ENCODE results near the gene RFXAP.
A peak's percentile ranks its signal among the peaks of the same experiment; 100 is the strongest.

The RFXAP gene

DNA sequence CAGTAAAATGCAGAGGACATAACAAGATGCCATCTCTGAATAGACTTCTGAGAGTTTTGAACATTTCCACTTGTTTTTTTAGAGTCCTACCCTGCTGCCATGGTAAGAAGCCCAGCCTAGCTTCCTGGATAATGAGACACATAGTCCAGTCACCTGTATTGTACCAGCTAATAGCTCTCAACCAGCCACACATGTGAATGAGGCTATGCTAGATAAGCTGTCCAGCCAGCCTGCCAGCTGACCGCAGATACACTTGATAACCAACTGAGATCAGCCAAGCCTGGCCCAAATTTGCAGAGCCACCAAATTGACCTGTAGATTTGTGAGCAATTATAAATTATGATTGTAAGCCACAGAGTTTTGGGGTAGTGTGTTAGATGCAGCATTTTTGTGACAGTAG is 10.7 kb downstream of the RFXAP start:
- no peak for TF ChIP-seq JUND (IDR thresholded peaks at IDR 0.05; ENCODE audit: low read depth)
- in situ Hi-C loops (cut with HindIII; ENCODE audit: low pct_unique_long_range_greater_than_20kb, low sequenced_read_pairs) = no loop called here

DNA sequence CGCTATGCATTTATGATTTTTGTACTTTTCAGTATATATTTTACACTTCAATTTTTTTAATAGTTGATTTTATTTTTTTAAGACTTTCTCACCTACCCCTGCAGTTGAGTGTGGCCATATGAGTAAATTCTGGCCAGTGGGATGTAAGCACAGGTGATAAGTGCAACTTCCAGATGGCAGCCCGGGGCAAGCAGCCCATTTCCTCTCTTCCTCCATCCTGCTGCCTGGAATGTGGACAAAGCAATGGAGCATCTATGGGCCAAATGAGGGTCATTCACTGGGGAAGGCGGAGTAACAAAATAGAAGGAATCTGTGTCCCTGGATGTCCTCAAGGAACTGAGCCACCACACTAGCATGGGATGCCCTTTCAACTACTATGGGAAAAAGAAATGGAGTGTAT is 12.3 kb downstream of the RFXAP start:
- DNase-seq (ENCODE audit: low read depth in 1 of 2, low spot score in 1 of 2) = no peak
- TF ChIP-seq JUND (IDR thresholded peaks at IDR 0.05; ENCODE audit: low read depth) = no peak
- in situ Hi-C loops (cut with HindIII; ENCODE audit: low pct_unique_long_range_greater_than_20kb, low sequenced_read_pairs) = no loop called here

More for the DNA sequence above, 10.7 kb downstream of the RFXAP start:
- no peak for DNase-seq (ENCODE audit: low read depth in 1 of 2, low spot score in 1 of 2)

DNA sequence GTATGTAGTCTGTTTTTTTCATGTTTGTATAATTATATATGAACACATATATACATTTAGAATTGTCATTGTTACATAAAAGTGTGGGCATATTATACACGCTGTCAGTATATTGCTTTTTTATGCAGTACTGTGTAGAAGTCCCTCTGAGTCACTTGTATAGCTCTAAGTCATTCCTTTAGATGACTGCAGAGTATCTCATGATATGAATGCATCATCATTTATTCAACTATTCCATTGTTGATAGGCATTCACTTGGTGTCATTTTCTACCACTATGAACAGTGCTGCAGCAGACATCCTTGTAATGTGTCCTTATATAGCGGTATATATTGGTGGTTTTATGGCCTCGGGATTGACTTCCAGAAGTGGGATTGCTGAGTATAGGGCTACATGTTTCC is 15.3 kb downstream of the RFXAP start:
- in situ Hi-C loops (cut with HindIII; ENCODE audit: low pct_unique_long_range_greater_than_20kb, low sequenced_read_pairs) = no loop called here
- no peak for DNase-seq (ENCODE audit: low read depth in 1 of 2, low spot score in 1 of 2)
- TF ChIP-seq JUND (IDR thresholded peaks at IDR 0.05; ENCODE audit: low read depth) = no peak

DNA sequence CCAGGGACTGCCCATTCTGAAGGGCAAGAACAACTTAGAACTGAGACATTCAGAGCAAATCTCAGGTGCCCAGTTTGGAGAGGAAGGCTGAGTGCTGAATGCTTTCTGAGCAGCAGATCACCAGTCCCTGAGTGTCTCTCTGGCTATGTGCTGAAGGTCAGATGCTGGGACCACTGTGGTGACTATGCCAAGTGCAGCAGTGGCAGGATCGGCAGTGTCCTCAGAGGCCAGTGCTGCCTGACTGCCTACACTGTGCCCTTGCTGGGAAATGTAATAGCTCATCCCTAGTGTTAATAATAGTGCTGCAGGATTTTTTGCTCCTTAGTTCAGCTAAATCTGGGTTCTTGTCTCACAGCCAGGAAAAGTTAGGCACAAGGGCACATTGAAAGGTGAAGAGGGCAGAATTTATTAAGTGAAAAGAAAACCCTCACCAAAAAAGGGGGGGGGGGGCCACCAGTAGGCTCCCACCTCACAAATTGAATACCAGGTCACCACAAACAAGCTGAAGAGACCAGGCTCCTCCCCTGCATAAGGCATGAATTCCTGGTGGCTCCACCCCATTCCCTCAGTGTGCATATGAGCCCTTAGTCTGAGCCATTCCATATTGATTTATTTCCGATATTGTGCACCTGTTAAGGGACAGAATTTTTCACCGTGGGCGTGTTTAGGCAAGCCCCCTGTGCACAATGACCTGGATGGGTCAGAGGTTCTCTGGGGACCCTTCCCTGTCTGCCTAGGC is 18.5 kb downstream of the RFXAP start:
- in situ Hi-C loops (cut with HindIII; ENCODE audit: low pct_unique_long_range_greater_than_20kb, low sequenced_read_pairs) = no loop called here
- no peak for DNase-seq (ENCODE audit: low read depth in 1 of 2, low spot score in 1 of 2)
- no peak for TF ChIP-seq JUND (IDR thresholded peaks at IDR 0.05; ENCODE audit: low read depth)

DNA sequence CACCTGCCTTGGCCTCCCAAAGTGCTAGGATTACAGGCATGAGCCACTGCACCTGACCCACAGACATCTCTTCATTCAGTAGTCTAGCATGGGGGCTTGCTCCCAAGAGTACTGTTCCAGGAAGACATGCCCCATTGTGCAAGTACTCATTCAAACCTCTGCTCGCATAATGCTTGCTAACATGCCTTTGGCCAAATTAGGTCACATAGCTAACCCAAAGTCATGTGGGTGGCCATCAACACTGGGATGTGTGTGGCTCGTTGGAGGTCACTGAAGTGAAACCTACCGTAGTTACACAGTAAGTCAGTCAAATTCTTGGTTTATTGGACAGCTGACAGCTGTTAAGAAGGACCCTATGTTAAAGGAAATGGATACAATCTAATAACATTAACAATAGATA is 20.3 kb downstream of the RFXAP start:
- in situ Hi-C loops (cut with HindIII; ENCODE audit: low pct_unique_long_range_greater_than_20kb, low sequenced_read_pairs) = no loop called here
- no peak for DNase-seq (ENCODE audit: low read depth in 1 of 2, low spot score in 1 of 2)
- no peak for TF ChIP-seq JUND (IDR thresholded peaks at IDR 0.05; ENCODE audit: low read depth)

DNA sequence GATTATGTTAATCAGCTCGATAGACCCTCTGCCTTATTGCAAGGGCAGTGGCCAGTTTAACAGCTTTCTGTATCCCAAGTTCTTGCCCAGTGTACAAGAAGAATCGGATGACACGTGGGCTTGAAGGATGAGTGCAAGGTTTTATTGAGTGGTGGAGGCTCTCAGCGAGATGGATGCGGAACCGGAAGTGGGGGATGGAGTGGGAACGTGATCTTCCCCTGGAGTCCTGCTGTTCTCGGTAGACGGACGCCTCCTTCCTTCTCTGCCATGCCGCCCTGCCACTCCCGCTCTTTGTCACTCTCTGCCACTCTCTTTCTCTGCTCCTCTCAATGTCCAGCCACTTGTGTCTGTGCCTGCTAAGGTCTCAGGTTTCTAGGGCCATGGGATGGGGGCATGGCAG is 21.0 kb downstream of the RFXAP start:
- TF ChIP-seq JUND (IDR thresholded peaks at IDR 0.05; ENCODE audit: low read depth) = no peak
- DNase-seq (ENCODE audit: low read depth in 1 of 2, low spot score in 1 of 2) = no peak
- in situ Hi-C loops (cut with HindIII; ENCODE audit: low pct_unique_long_range_greater_than_20kb, low sequenced_read_pairs) = no loop called here

DNA sequence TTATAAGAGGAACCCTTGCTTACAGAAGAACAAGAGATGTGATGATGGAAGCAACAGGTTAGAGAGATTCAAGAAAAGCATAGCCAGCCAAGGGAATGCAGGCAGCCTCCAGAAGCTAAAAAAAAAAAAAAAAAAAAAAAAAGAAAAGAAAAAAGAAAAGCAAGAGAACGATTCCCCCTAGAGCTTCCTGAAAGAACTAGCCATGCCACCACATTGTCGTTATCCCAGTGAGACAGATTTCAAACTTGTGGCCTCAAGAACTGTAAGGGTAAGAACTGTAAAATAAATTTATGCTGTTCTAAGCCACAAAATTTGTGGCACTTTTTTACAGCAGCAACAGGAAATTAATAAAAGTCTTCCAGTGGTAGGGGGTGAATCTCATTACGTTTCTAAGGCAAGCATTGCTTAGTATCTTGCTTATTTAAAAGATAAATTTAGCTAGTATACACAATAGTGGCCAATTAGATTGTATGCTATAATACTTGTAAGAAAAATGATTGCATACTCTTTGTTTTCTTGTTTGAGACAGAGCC is 21.8 kb downstream of the RFXAP start:
- no peak for TF ChIP-seq JUND (IDR thresholded peaks at IDR 0.05; ENCODE audit: low read depth)
- in situ Hi-C loops (cut with HindIII; ENCODE audit: low pct_unique_long_range_greater_than_20kb, low sequenced_read_pairs) = no loop called here
- DNase-seq (ENCODE audit: low read depth in 1 of 2, low spot score in 1 of 2) = no peak

DNA sequence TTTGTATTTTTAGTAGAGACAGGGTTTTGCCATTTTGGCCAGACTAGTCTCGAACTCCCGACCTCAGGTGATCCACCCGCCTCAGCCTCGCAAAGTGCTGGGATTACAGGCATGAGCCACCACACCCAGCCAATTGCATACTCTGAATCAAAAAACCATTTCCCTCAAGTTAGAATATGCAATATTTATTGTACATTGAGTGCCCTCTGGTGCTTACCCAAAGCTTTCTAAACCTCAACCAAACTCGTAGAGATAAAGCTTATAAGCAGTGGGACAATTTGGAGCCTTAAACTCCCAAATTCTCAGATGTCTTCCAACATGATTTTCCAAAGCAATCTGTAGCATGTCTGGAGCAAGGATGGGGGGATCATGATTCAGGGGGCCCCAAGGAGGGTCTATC is 22.4 kb downstream of the RFXAP start:
- DNase-seq (ENCODE audit: low read depth in 1 of 2, low spot score in 1 of 2) = peak in 1 of 2 experiments; percentile 29
- TF ChIP-seq JUND (IDR thresholded peaks at IDR 0.05; ENCODE audit: low read depth) = no peak
- in situ Hi-C loops (cut with HindIII; ENCODE audit: low pct_unique_long_range_greater_than_20kb, low sequenced_read_pairs) = no loop called here

GRCh38 chr13:36847606-36848005 is 28.6 kb downstream of the RFXAP start:
- peak in 1 of 2 experiments; percentile 18 for DNase-seq (ENCODE audit: low read depth in 1 of 2, low spot score in 1 of 2)
- in situ Hi-C loops (cut with HindIII; ENCODE audit: low pct_unique_long_range_greater_than_20kb, low sequenced_read_pairs) = no loop called here
- TF ChIP-seq JUND (IDR thresholded peaks at IDR 0.05; ENCODE audit: low read depth) = no peak

- in situ Hi-C loops (cut with HindIII; ENCODE audit: low pct_unique_long_range_greater_than_20kb, low sequenced_read_pairs) = no loop called here
- no peak for TF ChIP-seq JUND (IDR thresholded peaks at IDR 0.05; ENCODE audit: low read depth)
- DNase-seq (ENCODE audit: low read depth in 1 of 2, low spot score in 1 of 2) = no peak
Observed at GRCh38 chr13:36848199-36848982, 29.4 kb downstream of the RFXAP start.

GRCh38 chr13:36850790-36851438 is 31.9 kb downstream of the RFXAP start:
- in situ Hi-C loops (cut with HindIII; ENCODE audit: low pct_unique_long_range_greater_than_20kb, low sequenced_read_pairs) = no loop called here
- peak in 1 of 2 experiments; percentile 33 for DNase-seq (ENCODE audit: low read depth in 1 of 2, low spot score in 1 of 2)
- no peak for TF ChIP-seq JUND (IDR thresholded peaks at IDR 0.05; ENCODE audit: low read depth)

DNA sequence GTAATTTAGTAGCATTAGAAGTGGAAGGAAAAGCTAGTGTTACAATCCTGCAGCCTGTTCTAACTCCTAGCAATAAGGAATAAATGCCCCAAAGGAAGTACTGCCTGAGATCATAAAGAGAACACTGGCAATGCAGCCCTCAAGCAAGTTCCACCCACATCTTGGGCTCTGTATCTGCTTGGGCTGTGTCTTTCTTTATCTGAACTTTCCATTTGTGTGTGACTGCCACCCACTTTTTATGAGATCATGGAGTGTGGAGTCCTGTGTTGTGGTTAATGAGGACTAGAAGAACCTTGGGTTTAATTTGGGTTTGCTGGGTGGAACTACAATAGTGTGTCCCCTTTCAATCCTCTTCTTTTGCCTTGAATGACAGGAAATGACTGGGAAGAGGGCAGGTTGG is 38.2 kb downstream of the RFXAP start:
- DNase-seq (ENCODE audit: low read depth in 1 of 2, low spot score in 1 of 2) = no peak
- in situ Hi-C loops (cut with HindIII; ENCODE audit: low pct_unique_long_range_greater_than_20kb, low sequenced_read_pairs) = no loop called here
- TF ChIP-seq JUND (IDR thresholded peaks at IDR 0.05; ENCODE audit: low read depth) = no peak

DNA sequence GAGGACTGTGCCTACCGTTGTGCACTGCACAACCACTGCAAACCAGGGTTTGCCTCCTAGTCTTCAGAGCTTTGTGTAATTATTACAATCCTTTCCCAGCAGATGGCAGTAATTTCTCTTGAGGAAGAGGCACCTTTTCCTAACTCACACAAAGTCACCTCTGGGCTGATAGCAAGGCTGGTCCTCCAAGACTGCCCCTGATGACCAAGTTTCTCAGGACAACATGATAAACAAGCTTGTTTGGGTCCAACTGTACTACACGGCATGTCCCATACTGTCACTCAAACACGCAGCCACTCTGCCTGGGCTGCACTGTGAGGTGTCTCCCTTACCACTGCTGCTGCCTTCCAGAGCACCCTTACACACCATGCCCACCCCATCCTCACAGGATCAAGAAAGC is 39.3 kb downstream of the RFXAP start:
- in situ Hi-C loops (cut with HindIII; ENCODE audit: low pct_unique_long_range_greater_than_20kb, low sequenced_read_pairs) = no loop called here
- DNase-seq (ENCODE audit: low read depth in 1 of 2, low spot score in 1 of 2) = peak in 1 of 2 experiments; percentile 67
- no peak for TF ChIP-seq JUND (IDR thresholded peaks at IDR 0.05; ENCODE audit: low read depth)
